Activated CD8-positive, alpha-beta T cell treated with anti-CD3 and anti-CD28 coated beads, Interleukin-2, amount 10 ng/mL, durations not matched to agents 7 days and 5 days (primary cell): ENCODE data around the gene HOXD1. TPM values are rescaled to one million over a fixed set of nuclear protein-coding genes. Genes with fewer than 3 reads are reported as not detected.

ENCODE experiments used
- ATAC-seq: fragments of 150-1000 bp; cut with Tn5 transposase; one replicate; pipeline ENCODE4 v1.10.0; 2021; ENCODE audit warnings: moderate library complexity
- CTCF ChIA-PET: fragments of 350-600 bp; sonication (Branson Sonifier 250); formaldehyde crosslinking; loops from one replicate; lab custom pipeline; 2021; ENCODE audit warnings: antibody characterized with exemption; lab: Charles Lee
- POLR2A ChIA-PET: fragments of 350-600 bp; sonication (Branson Sonifier 250); formaldehyde crosslinking; loops from one replicate; lab custom pipeline; 2021; ENCODE audit warnings: antibody characterized with exemption; lab: Charles Lee
- DNase-seq: peaks from one replicate; pipeline ENCODE4 v3.0.0-alpha.2; 2020
- H3K27ac Mint-ChIP-seq: one replicate; pipeline ENCODE4 v1.8.0; 2021; ENCODE audit warnings: mild to moderate bottlenecking, mixed read lengths
- H3K27me3 Mint-ChIP-seq: one replicate; pipeline ENCODE4 v1.8.0; 2021; ENCODE audit warnings: low read depth, mixed read lengths
- H3K36me3 Mint-ChIP-seq: one replicate; pipeline ENCODE4 v1.8.0; 2021; ENCODE audit warnings: low read depth, mixed read lengths
- H3K4me1 Mint-ChIP-seq: one replicate; pipeline ENCODE4 v1.8.0; 2021; ENCODE audit warnings: low read depth, mixed read lengths
- H3K4me3 Mint-ChIP-seq: one replicate; pipeline ENCODE4 v1.8.0; 2021; ENCODE audit warnings: mild to moderate bottlenecking, mixed read lengths
- H3K9me3 Mint-ChIP-seq: one replicate; pipeline ENCODE4 v1.8.0; 2022; ENCODE audit warnings: mixed read lengths; ENCODE audit not compliant: insufficient read depth
- total RNA-seq, 2 experiments: library from RNA; stranded (reverse); gene quantifications; one replicate each; pipeline ENCODE4 v1.2.3, GENCODE V29; 2021

The HOXD1 gene
- total RNA-seq, 2 experiments from 2014 or later, result not detected

- Mint-ChIP-seq H3K4me1 (peaks cover 8% of the 10 kb centered on the region), H3K27me3 (peaks cover 87% of the 10 kb centered on the region), H3K27ac (no peak overlapping the region), H3K9me3 (no peaks in the 10 kb centered on the region), H3K36me3 (peaks cover 9% of the 10 kb centered on the region), H3K4me3 (peak overlapping the region; percentile 16)
- POLR2A ChIA-PET, result no interaction called here
- ATAC-seq (no peak), DNase-seq (no peak)
- CTCF ChIA-PET, result interaction anchor here (1.3 to 2.3 kb wide), 4 partner anchors 42 to 391 kb away, joined by 3 to 17 read pairs (median 8); no protein-coding TSS in a partner anchor
Observed at GRCh38 chr2:176162911-176163671, 25.4 kb upstream of the HOXD1 start.

DNA sequence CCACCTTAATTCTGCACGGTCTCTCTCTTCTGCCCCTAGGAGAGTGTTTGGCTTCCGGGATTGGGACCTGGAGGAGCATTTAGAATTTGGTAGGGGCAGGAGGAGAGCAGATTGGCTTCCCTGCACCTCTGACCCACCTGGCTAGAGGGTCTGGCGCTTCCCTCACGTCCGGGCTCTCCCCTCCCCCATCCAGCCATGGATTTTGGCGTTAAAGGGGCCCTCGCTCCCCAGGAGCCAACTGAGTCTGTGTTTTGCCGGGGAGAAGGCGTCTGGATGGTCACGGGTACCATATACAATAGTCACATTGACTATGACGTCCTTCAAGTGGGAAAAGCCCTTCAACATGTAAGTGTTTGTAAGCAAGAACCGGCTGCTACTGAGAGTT, 24.8 kb upstream of the HOXD1 start:
- no peak for DNase-seq
- Mint-ChIP-seq H3K9me3 (no peaks in the 10 kb centered on the region), H3K4me1 (peaks cover 5% of the 10 kb centered on the region), H3K27me3 (peaks cover 82% of the 10 kb centered on the region), H3K36me3 (peaks cover 6% of the 10 kb centered on the region), H3K4me3 (peak overlapping the region; percentile 17), H3K27ac (peak overlapping the region; percentile 37)
- CTCF ChIA-PET, result interaction anchor here (1.5 to 2.1 kb wide), 3 partner anchors 36 to 292 kb away, joined by 3 to 7 read pairs (median 4); no protein-coding TSS in a partner anchor
- ATAC-seq, result no peak
- POLR2A ChIA-PET, result no interaction called here

DNA sequence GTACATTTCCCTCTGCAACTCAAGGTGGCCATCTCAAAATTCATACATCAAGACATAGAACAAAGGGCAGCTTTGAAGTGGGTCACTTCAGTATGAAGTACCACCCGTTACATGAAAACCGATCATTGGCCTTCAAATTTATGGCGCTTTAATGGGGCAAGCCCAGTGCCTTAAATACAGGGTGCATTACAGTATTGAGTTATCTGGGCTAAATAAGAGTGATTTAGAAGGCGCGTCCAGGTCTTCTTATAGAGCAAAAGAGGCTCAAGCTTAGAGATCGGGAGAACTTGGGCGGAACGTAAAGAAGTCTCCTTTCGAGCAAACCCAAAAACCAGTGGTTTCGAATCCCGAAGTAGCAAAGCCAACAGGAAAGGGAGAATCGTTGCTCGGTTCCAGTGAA, 24.3 kb upstream of the HOXD1 start:
- peaks cover 79% of the 10 kb centered on the region for H3K27me3 Mint-ChIP-seq
- ChIA-PET CTCF (interaction anchor here (1.5 to 2.1 kb wide), 3 partner anchors 37 to 291 kb away, joined by 3 to 7 read pairs (median 4); no protein-coding TSS in a partner anchor), POLR2A (no interaction called here)
- peak overlapping the region; percentile 37 for H3K27ac Mint-ChIP-seq
- ATAC-seq, result no peak
- no peaks in the 10 kb centered on the region for H3K9me3 Mint-ChIP-seq
- H3K4me1 Mint-ChIP-seq, result peaks cover 5% of the 10 kb centered on the region
- peak overlapping the region; percentile 17 for H3K4me3 Mint-ChIP-seq
- DNase-seq, result no peak
- peaks cover 6% of the 10 kb centered on the region for H3K36me3 Mint-ChIP-seq

DNA sequence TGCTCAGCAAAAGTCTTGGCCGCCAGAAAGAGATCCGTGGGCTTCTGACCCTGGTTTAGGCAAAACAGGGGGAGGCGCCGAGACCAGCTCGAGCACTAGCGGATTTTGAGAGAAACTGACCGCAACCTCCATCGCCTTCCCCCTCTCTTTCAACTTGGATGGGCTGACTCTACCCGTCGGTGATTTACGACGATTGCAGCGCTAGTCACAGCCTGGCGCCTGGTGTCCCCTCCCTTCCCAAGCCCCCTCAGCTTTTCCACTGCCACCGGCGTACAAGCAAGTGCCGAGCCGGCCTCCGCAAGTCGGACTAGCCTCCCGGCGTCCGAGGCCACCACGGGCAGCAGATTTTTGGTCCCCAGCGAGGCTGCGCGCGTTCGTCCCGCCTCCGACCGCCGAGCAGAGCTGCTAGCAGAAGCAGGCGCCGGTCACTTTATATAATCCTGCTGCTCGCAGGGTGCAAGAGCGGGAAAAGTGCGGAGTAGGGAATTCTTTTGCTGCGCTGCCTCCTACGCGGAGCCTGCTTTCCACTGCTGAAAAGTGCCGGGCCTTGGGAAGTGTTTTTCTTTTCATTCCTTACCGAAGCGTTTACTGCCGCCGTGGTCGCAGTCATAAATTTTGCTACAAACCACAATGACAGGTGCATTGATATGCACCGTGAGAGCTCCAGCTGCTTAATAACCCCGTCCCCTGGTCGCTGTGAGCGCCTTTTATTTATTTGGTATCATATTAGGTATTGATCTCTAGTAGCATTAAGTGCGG, 23.7 kb upstream of the HOXD1 start:
- peaks cover 80% of the 10 kb centered on the region for H3K27me3 Mint-ChIP-seq
- CTCF ChIA-PET, result interaction anchor here (1.5 to 2.1 kb wide), 3 partner anchors 37 to 290 kb away, joined by 3 to 7 read pairs (median 4); no protein-coding TSS in a partner anchor
- DNase-seq, result no peak
- peak overlapping the region; percentile 37 for H3K27ac Mint-ChIP-seq
- H3K36me3 Mint-ChIP-seq, result peaks cover 6% of the 10 kb centered on the region
- H3K4me3 Mint-ChIP-seq, result peak overlapping the region; percentile 42
- ATAC-seq, result no peak
- H3K4me1 Mint-ChIP-seq, result peaks cover 2% of the 10 kb centered on the region
- POLR2A ChIA-PET, result no interaction called here
- H3K9me3 Mint-ChIP-seq, result no peaks in the 10 kb centered on the region

- DNase-seq (no peak), ATAC-seq (no peak)
- peak overlapping the region; percentile 42 for H3K4me3 Mint-ChIP-seq
- no peaks in the 10 kb centered on the region for H3K9me3 Mint-ChIP-seq
- H3K36me3 Mint-ChIP-seq, result peaks cover 4% of the 10 kb centered on the region
- H3K4me1 Mint-ChIP-seq, result peaks cover 2% of the 10 kb centered on the region
- POLR2A ChIA-PET, result no interaction called here
- CTCF ChIA-PET, result interaction anchor here (1.3 to 2.1 kb wide), 3 partner anchors 38 to 68 kb away, joined by 3 to 7 read pairs (median 3); no protein-coding TSS in a partner anchor
- H3K27me3 Mint-ChIP-seq, result peaks cover 78% of the 10 kb centered on the region
- H3K27ac Mint-ChIP-seq, result no peak overlapping the region
Observed at GRCh38 chr2:176165370-176166050, 23.0 kb upstream of the HOXD1 start.

- no peak overlapping the region for H3K27ac Mint-ChIP-seq
- CTCF ChIA-PET, result interaction anchor here (1.3 to 2.9 kb wide), 2 partner anchors 26 to 64 kb away, joined by 3 to 12 read pairs; no protein-coding TSS in a partner anchor
- POLR2A ChIA-PET, result no interaction called here
- DNase-seq (no peak), ATAC-seq (no peak)
- H3K4me3 Mint-ChIP-seq, result no peak overlapping the region
- H3K27me3 Mint-ChIP-seq, result peaks cover 76% of the 10 kb centered on the region
- H3K4me1 Mint-ChIP-seq, result peaks cover 2% of the 10 kb centered on the region
- H3K9me3 Mint-ChIP-seq, result no peaks in the 10 kb centered on the region
- peaks cover 3% of the 10 kb centered on the region for H3K36me3 Mint-ChIP-seq
Observed at GRCh38 chr2:176166272-176166671, 22.2 kb upstream of the HOXD1 start.

- ChIA-PET POLR2A (no interaction called here), CTCF (interaction anchor here (1.5 to 2.9 kb wide), 2 partner anchors 27 to 288 kb away, joined by 6 to 12 read pairs; no protein-coding TSS in a partner anchor)
- Mint-ChIP-seq H3K27me3 (peaks cover 74% of the 10 kb centered on the region), H3K4me1 (peaks cover 3% of the 10 kb centered on the region), H3K27ac (no peak overlapping the region), H3K9me3 (no peaks in the 10 kb centered on the region), H3K4me3 (no peak overlapping the region), H3K36me3 (peaks cover 3% of the 10 kb centered on the region)
- ATAC-seq, result no peak
- DNase-seq, result no peak
Observed at GRCh38 chr2:176167398-176167797, 21.1 kb upstream of the HOXD1 start.

DNA sequence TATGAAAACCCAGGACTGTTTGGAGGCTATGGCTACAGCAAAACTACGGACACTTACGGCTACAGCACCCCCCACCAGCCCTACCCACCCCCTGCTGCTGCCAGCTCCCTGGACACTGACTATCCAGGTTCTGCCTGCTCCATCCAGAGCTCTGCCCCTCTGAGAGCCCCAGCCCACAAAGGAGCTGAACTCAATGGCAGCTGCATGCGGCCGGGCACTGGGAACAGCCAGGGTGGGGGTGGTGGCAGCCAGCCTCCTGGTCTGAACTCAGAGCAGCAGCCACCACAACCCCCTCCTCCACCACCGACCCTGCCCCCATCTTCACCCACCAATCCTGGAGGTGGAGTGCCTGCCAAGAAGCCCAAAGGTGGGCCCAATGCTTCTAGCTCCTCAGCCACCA, 19.3 kb upstream of the HOXD1 start:
- Mint-ChIP-seq H3K27me3 (peaks cover 73% of the 10 kb centered on the region), H3K4me1 (peaks cover 5% of the 10 kb centered on the region), H3K9me3 (no peaks in the 10 kb centered on the region), H3K36me3 (peaks cover 2% of the 10 kb centered on the region), H3K4me3 (no peak overlapping the region), H3K27ac (no peak overlapping the region)
- CTCF ChIA-PET, result interaction anchor here (1.3 to 2.9 kb wide), 2 partner anchors 29 to 469 kb away, joined by 3 to 12 read pairs; no protein-coding TSS in a partner anchor
- no peak for ATAC-seq
- DNase-seq, result no peak
- POLR2A ChIA-PET, result no interaction called here

DNA sequence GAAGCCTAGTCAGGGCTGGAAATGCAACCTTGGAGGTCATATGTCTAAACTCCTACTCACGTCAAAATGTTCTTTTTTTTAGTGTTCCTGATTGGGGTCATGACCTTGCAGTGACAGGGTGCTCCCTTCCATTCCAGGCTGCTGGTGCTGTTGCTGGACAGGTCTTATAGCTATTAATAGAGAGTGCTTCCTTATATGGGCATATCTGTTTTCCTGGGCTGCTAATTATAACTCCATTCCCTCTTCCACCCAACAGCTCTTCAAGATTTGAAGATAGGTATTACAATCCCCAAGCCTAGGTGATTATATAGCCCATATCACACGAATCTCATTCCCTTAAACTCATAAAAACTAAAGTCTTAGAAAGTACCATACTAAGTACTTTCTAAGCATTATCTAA, 18.8 kb upstream of the HOXD1 start:
- no peak for ATAC-seq
- CTCF ChIA-PET, result interaction anchor here (1.3 kb wide), 1 partner anchor 469 kb away, joined by 3 read pairs; no protein-coding TSS in a partner anchor
- no peak for DNase-seq
- H3K4me3 Mint-ChIP-seq, result no peak overlapping the region
- H3K9me3 Mint-ChIP-seq, result no peaks in the 10 kb centered on the region
- peaks cover 72% of the 10 kb centered on the region for H3K27me3 Mint-ChIP-seq
- H3K4me1 Mint-ChIP-seq, result peaks cover 4% of the 10 kb centered on the region
- no peaks in the 10 kb centered on the region for H3K36me3 Mint-ChIP-seq
- POLR2A ChIA-PET, result no interaction called here
- no peak overlapping the region for H3K27ac Mint-ChIP-seq

DNA sequence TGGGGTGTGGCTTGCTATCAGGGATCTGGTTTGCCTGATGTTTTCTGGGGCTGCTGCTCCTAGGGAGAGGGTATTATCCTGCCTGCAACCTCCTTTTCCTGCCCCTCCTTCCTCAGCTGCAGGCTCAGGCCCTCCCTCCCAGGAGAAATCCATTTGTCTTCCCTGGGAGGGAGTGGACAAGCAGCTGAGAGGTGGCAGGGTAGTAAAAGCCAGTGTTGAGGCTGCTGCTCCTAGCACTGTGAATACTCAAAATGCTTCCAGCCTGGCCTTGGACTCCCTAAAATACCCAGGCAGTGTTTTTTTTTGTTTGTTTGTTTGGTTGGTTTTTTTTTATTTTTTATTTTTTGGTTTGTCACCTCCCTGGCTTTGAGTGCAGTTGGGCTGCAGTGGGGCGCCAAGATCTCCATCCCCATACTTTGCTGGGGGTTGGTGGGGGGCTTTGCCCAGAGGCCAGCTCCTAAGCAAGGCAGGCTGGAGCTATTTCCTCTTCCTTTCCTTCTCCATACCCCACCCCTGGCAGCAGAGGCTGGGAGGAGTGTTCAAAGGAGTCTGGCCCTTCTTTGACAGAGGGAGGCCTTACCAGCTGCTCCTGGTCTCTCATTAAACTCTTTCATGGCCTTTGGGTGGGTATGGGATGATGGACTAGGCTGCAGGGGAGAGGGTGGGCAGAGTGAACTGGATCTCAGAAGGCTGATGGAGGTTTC, 17.7 kb upstream of the HOXD1 start:
- ATAC-seq (no peak), DNase-seq (no peak)
- Mint-ChIP-seq H3K9me3 (no peaks in the 10 kb centered on the region), H3K27me3 (peaks cover 72% of the 10 kb centered on the region), H3K36me3 (no peaks in the 10 kb centered on the region), H3K4me1 (peaks cover 6% of the 10 kb centered on the region), H3K27ac (no peak overlapping the region), H3K4me3 (no peak overlapping the region)
- CTCF ChIA-PET, result no interaction called here
- POLR2A ChIA-PET, result no interaction called here
